Raji (cell line): Measurements from ENCODE around the gene RPL27A.

Source experiments
- POLR2A ChIP-seq: IDR thresholded peaks from 2 replicates; pipeline ENCODE4 v1.6.1; 2011; ENCODE audit warnings: low read depth, low read length, control low read depth; ENCODE audit not compliant: insufficient read depth

Gene RPL27A

DNA sequence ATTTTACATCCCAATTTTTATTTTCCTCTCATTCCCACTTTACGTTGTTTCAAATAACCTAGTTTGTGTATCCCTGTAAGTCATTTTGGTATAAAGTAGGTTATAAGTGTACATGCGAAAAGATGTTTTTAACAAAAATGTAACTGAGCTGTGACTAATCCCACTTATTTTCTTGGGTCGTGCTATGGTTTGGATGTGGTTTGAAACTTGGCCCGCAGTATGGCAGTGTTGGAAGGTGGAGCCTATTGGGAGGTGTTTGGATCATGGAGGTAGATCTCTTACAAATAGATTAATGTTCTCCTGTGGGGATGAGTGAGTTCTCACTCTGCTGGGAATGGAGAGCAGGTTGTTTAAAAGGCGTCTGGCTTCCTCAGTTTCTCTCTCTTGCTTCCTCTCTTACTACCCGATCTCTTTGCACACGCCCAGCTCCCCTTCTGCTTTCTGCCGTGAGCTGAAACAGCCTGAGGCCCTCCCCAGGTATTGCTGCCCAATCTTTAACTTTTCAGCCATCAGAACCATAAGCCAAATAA is 7.2 kb downstream of the RPL27A start:
- TF ChIP-seq POLR2A, result no peak

- no peak for TF ChIP-seq POLR2A
Observed at GRCh38 chr11:8690374-8691342, 8.1 kb downstream of the RPL27A start.

DNA sequence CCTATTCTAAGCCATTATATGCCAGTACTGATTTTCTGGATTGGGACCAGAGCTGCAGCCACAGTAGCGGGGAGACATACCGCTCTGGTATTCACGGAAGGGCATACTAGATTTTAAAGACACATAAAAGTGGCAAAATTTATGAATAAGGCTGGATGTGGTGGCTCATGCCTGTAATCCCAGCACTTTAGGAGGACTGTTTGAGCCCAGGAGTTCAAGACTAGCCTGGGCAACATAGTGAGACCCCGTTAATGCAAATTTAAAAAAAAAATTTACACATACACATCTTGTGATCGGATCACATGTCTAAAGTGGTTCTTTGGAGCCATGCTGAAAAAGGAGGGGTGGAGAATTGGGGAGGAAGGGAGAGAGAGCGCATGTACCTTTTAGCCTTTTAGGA is 9.0 kb downstream of the RPL27A start:
- TF ChIP-seq POLR2A, result no peak

- TF ChIP-seq POLR2A, result no peak
Observed at GRCh38 chr11:8692417-8692816, 9.8 kb downstream of the RPL27A start.

DNA sequence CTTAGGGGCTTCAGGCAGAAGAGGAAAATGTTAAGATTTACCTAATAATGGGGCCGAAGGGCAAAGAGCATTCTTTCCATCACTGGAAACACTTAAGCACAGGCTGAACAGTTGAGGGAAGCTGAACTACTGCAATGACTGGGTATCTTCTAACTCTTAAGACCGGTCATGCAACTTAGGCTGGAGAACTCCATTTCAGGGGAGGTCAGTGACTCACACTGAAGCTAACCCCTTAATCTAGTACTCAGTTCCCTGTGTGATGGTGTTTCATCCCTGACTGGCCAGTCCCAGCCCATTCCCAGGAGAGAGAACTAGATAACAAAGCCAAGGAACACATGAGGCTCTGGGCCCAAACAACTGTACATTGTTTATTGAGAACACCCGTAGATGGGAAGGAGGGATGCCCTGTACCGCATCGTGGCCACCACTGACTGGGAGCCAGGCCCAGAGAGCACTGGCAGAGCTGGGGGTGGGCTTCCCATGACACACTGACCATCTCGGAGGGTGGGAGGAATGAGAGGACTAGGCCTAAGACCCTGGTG is 10.5 kb downstream of the RPL27A start:
- TF ChIP-seq POLR2A, result no peak

- no peak for TF ChIP-seq POLR2A
Observed at GRCh38 chr11:8693555-8693954, 11.0 kb downstream of the RPL27A start.

- no peak for TF ChIP-seq POLR2A
Observed at GRCh38 chr11:8694137-8694536, 11.5 kb downstream of the RPL27A start.

DNA sequence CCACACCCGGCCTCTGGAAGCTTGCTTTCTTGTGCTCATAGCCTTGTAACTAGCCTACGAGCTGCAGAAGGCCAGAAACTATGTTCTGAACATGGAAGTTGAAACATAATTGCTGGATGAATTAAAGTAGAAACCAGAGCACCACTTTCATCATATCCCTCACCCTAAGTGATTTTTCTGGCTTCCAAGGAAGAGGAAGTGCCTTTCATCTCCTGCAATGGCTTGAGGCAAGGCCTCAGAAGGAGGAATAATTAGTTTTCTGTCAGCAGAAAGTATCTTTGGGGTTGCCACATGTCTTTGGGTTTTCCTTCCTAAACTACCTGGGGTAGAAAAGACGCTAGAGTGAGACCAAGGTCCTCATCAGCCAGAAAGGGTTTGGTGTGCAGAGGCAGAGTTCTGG is 14.5 kb downstream of the RPL27A start:
- TF ChIP-seq POLR2A, result no peak

DNA sequence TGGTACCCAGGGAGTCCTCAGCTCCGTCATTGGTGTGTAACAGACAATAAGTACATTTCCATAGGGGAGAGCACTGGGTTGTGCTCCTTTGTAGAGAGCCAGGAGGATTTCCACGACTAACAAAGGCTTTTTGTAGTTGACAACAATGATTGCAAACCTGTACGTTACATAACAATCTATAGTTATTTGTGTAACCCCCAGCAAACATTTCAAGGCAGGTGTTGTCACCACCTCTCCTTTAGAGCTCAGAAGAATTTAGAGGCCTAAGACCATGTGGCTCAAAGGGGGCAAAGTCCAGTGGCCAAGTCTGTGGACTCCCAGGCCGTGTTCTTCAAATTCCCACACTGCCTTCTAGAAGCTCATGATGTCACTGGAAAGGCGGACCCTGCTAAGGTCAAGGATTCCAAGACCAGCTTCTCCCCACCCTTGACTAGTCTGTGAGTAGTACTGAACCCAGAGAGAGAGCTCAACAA is 15.8 kb downstream of the RPL27A start:
- no peak for TF ChIP-seq POLR2A

- TF ChIP-seq POLR2A, result no peak
Observed at GRCh38 chr11:8698917-8699441, 16.4 kb downstream of the RPL27A start.

DNA sequence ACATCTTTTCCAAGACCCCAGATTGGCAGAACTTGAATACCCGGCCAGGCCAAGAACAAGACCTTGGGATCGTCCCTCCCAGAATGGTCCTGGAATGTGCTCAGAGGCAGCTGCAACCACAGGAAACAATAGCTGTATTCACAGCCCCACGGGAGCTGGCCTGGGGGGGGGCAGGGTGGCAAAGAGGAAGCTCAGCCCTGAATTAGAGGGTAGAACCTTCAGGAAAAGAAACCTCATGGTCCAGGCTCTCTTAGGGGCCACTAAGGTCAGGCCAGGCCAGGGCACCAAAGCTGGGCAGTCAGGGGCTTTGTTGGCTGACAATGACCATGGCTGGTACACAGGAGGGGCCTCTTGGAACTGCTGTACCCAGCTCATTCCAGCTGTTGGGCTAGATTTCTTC is 17.3 kb downstream of the RPL27A start:
- no peak for TF ChIP-seq POLR2A

DNA sequence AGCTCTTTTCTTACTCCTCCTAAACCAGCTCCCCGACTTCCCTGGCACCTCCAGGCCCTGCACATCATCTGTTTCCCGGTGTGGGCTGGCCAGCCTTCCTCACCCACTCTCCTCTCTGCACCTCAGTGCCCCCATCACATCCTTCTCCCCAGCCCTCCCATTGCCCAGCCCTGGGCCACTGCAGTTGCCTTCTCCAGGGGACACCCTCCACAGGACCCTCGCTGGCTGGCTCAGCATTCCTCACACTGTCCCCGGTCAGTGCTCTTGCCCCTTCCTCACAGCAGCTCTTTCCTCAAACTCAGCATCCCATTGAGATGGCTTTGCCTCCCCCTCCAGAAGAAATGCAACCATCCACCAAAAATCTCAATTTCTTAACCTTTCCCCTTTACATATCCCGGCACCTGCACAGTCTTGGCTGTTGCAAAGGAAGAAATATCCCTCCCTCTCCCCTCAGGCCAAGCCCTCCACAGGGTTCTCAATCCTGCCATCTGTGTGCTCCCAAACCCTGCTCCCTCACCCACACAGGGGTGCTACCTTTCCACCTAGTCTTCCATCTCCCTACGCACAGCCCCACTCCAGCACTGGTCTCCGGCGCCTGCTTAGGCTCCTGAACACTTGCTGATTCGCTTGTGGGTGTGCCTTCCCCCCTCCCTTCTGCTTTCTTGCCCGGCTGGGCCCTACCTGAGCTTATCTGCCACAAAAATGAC is 19.5 kb downstream of the RPL27A start:
- no peak for TF ChIP-seq POLR2A

DNA sequence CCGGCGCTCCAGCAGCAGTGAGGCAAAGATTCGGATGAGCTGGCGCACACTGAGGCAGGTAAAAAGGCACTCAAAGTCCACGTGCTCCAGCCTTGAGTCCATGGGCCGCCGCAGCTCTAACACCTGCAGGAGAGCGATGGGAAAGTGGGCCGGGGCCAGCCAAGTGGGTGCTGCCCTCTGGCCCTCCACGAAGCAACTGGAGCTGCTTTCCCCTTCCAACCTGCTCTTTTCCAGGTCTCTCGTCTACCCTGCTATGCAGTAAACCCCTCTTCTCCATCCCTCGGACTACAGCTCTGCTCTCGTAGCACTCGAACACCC is 20.0 kb downstream of the RPL27A start:
- TF ChIP-seq POLR2A, result no peak

DNA sequence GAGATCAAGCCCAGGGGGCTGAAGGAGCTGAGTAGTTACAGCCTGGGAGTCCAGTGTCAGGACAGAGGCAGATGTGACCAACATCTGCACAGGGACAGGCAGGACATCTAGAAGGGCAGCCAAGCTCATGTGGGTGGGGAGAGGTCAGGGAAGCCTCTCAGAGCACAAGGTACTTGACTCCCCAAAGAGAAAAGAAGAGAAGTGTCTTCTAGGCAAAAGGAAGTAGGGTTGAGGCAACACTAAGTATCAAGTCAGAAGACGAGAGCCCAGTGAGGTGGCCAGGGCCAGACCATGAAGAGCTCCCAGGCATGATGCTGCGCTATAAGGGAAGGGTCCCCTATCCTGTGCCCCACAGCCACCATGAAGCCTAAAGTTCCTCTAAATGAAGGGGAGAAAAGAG is 21.5 kb downstream of the RPL27A start:
- TF ChIP-seq POLR2A, result no peak

DNA sequence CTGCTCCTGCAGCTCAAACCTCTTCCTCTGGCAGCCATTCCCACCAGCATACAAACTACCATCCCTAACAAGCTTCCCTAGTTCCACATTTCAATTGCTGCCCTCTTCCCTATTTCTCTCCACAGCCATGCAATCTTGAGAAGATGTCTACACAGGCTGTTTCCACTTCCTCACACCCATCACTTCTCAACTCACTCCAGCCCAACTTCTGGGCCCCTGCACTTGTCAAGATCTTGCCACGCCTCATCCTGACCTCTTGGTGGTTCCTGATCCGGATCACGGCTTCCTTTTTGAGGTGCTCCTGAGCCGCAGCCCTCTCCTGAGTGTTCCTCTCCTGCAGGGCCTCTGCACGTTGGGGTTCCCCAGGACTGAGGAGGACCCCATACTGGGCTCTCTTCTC is 22.6 kb downstream of the RPL27A start:
- no peak for TF ChIP-seq POLR2A
